Esophagus muscularis mucosa (tissue), 4 donors: ENCODE results near the gene ATP4B. TPM values are rescaled to one million over a fixed set of nuclear protein-coding genes. Genes with fewer than 3 reads are reported as not detected.

Experiments used
- DNase-seq: peaks from one replicate; pipeline ENCODE4 v3.0.0-alpha.2; 2017; ENCODE audit errors: extremely low spot score
- H3K27ac ChIP-seq, 4 donors: fragments of 200-600 bp; sonication (generic); replicated peaks in 1 of 4; 1 replicate in 3 of 4; 2 replicates in 1 of 4; pipeline ENCODE4 v1.5.1; 2016 to 2019; ENCODE audit warnings: mild to moderate bottlenecking in 1 of 4
- H3K27me3 ChIP-seq, 4 donors: fragments of 200-600 bp; sonication (generic); one replicate each; pipeline versions ENCODE4 v1.5.1 to v1.6.0; 2016 to 2019
- H3K36me3 ChIP-seq, 4 donors: fragments of 200-600 bp; sonication (generic); one replicate each; pipeline ENCODE4 v1.5.1; 2016 to 2019
- H3K4me1 ChIP-seq, 4 donors: fragments of 200-600 bp; sonication (generic); one replicate each; pipeline ENCODE4 v1.5.1; 2016 to 2019
- H3K4me3 ChIP-seq, 4 donors: fragments of 200-600 bp; sonication (generic); 1 replicate in 2 of 4; 2 replicates in 2 of 4; pipeline ENCODE4 v1.5.1; 2016 to 2019; ENCODE audit warnings: mild to moderate bottlenecking in 4 of 4, moderate library complexity in 1 of 4
- H3K9me3 ChIP-seq, 4 donors: fragments of 200-600 bp; sonication (generic); 1 replicate in 3 of 4; 2 replicates in 1 of 4; pipeline ENCODE4 v1.5.1; 2016 to 2019
- EP300 ChIP-seq: sonication (generic); formaldehyde crosslinking; IDR thresholded peaks from one replicate; pipeline ENCODE4 v1.6.1; 2017; ENCODE audit warnings: antibody characterized with exemption
- POLR2A ChIP-seq: fragments of 450-650 bp; IDR thresholded peaks from one replicate; pipeline ENCODE4 v1.6.1; 2017; ENCODE audit warnings: antibody characterized with exemption, moderate library complexity, mild to moderate bottlenecking, low read depth
- POLR2AphosphoS5 ChIP-seq, 2 donors: sonication (generic); formaldehyde crosslinking; IDR thresholded peaks; one replicate each; pipeline ENCODE4 v1.6.1; 2017; ENCODE audit warnings: antibody characterized with exemption in 2 of 2
- WGBS: methylation state at CpG from one replicate; pipeline ENCODE4 v1.1.5; 2018; 5-methylcytosine and 5-hydroxymethylcytosine counted together
- intact Hi-C: fragments of 100-400 bp; cut with DNase I; formaldehyde crosslinking; loops from one replicate; pipeline ENCODE4 v1.15.1; 2023
- total RNA-seq, 4 donors: library from RNA; depleted of rRNA; stranded (reverse); fragments of >200 nt; gene quantifications; one replicate each; pipeline versions ENCODE4 v1.1.0 to v1.2.1, GENCODE V29; 2016
- TF ChIP-seq, protein P1 (sequence below), 3 experiments: fragments of 200-600 bp in 2 of 3; fragments of 450-650 bp in 1 of 3; sonication (generic) in 2 of 3; IDR thresholded peaks; one replicate each; pipeline ENCODE4 v1.5.1; 2017 to 2019; ENCODE audit warnings: antibody characterized with exemption in 3 of 3, mild to moderate bottlenecking in 2 of 3, moderate library complexity in 1 of 3

The ATP4B gene
- total RNA-seq = not detected

DNA sequence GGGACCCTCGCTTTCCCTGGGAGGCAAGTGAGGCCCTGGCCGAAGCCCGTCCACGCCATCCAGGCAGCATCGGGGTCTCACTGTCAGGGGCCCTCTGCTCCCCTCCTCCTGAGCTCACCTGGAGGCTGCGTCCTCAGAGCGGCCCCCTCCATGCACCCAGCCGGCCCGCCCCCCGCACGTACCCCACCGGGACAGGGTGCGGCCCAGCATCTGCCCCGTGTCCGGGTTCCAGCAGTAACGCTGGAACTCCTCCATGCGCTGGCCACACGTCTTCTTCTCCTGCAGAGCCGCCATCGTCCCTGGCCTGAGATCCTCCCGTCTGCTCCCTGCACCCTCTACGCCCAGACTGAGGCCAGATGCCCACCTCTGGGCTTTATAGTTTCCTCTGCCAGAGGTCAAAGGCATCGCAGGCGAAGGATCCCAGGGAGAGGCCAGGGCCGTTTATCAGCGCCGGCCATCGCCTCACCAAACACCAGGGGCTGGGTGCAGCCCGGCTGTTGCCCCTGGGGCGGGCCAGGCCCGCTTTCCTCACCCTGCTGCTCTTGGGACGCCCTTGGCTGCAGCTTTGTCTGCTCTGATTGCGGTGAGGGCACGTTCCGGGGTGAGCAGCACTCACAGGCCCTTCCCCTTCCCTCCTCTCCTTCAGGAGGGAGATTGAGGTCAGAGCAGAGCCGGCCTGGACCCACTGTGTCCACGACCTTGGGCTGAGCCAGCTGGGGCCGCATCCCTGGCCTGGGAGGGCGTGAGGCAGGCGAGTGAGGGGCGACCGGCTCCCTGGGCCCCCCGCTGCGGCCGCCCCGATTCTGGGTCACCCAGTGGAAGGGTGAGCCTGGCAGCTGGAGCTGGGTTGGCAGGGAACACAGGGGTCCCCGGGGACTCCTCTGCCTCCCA, at the start of gene ATP4B:
ATP4B (minus strand) TSS at position 348 of the 891 bp plus-strand sequence; CDS start at position 294, 54 bp downstream.
- 91% methylated on average over 29 of the region's 47 CpGs for WGBS
- intact Hi-C loops = no loop called here
- no peak for DNase-seq

DNA sequence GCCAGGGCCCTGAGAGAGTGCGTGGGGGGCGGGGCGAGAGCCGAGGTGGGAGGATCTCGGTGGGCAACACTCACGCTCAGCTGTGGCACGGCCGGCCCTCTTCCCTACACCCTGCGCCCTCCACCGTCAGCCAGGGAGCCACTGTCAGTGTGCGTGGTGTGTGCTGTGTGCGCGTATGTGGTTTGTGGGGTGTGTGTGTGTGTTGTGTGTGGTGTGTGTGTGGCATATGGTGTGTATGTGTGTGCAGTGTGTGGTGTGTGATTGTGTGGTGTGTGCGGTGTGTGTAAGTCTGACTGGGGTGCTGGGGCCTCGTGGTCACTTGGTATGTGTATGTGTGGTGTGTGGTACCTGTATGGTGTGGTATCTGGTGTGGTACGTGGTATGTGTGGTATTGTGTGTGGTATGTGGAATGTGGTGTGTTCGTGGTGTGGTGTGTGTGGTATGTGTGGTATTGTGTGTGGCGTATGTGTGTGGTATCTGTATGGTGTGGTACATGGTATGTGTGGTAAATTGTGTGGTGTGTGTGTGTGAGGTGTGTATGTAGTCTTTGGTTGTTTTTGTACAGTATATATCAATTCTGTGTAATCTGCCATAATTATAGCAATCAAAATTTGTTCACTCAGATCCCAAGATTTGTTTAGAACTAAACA, 14.1 kb upstream of the ATP4B start:
- Histone ChIP-seq H3K27me3 (no peaks in the 10 kb centered on the region), H3K27ac (no peak overlapping the region), H3K9me3 (no peaks in the 10 kb centered on the region), H3K4me3 (no peak overlapping the region), H3K36me3 (no peaks in the 10 kb centered on the region), H3K4me1 (no peaks in the 10 kb centered on the region)
- no peak for DNase-seq
- TF ChIP-seq EP300 = no peak
- no peak for TF ChIP-seq POLR2A
- TF ChIP-seq, protein P1, sequence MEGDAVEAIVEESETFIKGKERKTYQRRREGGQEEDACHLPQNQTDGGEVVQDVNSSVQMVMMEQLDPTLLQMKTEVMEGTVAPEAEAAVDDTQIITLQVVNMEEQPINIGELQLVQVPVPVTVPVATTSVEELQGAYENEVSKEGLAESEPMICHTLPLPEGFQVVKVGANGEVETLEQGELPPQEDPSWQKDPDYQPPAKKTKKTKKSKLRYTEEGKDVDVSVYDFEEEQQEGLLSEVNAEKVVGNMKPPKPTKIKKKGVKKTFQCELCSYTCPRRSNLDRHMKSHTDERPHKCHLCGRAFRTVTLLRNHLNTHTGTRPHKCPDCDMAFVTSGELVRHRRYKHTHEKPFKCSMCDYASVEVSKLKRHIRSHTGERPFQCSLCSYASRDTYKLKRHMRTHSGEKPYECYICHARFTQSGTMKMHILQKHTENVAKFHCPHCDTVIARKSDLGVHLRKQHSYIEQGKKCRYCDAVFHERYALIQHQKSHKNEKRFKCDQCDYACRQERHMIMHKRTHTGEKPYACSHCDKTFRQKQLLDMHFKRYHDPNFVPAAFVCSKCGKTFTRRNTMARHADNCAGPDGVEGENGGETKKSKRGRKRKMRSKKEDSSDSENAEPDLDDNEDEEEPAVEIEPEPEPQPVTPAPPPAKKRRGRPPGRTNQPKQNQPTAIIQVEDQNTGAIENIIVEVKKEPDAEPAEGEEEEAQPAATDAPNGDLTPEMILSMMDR (IDR thresholded peaks at IDR 0.05) = no peak
- no peak for TF ChIP-seq POLR2AphosphoS5 (IDR thresholded peaks at IDR 0.05)
- 87% methylated on average over 18 of the region's 18 CpGs for WGBS
- intact Hi-C loops = no loop called here

More for the DNA sequence above, at the start of gene ATP4B:
- H3K36me3 ChIP-seq = no peaks in the 10 kb centered on the region
- H3K4me3 ChIP-seq = no peak within 1 kb of the TSS
- no peaks in the 10 kb centered on the region for H3K4me1 ChIP-seq
- TF ChIP-seq POLR2A (no peak), POLR2AphosphoS5 (IDR thresholded peaks at IDR 0.05) (no peak), EP300 (no peak)
- TF ChIP-seq, protein P1 (IDR thresholded peaks at IDR 0.05) = no peak
- peaks cover 0 to 18% (median 4%) of the 10 kb centered on the region in 4 donors for H3K9me3 ChIP-seq
- peaks cover 0 to 4% (median 0%) of the 10 kb centered on the region in 4 donors for H3K27me3 ChIP-seq
- no peak within 1 kb of the TSS for H3K27ac ChIP-seq

DNA sequence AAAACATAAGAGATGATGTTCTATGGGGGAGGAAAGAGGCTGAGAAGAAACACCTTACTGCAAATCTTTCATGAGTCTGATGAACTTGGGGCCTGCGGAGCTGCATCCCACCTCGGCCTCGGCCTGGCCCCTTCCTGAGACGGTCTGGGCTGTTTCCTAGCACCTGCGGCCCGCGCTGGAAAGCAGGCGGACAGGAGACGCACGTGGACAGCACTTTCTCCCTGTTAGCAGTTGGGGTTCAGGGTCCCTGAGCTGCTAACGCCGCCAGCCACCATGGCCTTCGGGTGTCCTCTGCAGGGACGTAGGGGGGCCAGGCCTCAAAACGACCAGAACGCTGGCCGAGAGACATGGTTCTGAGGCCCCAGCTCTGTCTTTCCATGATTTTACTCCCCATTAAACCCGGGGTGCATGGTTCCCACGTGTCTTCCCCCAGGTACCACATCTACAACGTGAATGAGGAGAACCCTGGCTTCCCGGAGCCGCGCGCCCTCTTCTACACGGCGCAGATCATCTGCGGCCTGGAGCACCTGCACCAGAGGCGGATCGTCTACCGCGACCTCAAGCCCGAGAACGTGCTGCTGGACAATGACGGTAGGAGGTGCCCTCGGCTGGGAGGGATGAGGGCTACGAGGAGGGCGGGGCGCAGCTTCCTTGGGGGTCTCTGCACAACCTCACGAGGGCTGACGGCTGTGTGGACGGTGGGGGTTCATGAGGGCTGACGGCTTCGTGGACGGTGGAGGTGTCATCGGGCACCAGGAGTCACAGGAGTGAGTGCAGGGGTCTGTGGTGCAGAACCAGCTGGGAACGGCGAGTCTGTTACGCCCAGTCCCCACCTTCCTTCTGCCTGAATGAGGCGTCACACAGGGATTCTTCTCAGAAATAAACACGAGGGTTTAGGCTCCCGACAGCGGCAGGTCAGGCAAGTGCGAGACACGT, 13.3 kb upstream of the ATP4B start:
- no peak for DNase-seq
- no peak overlapping the region for H3K4me3 ChIP-seq
- no peaks in the 10 kb centered on the region for H3K27me3 ChIP-seq
- intact Hi-C loops = no loop called here
- H3K27ac ChIP-seq = no peak overlapping the region
- no peaks in the 10 kb centered on the region for H3K4me1 ChIP-seq
- TF ChIP-seq EP300 = no peak
- TF ChIP-seq, protein P1 (IDR thresholded peaks at IDR 0.05) = no peak
- no peak for TF ChIP-seq POLR2AphosphoS5 (IDR thresholded peaks at IDR 0.05)
- no peak for TF ChIP-seq POLR2A
- H3K9me3 ChIP-seq = no peaks in the 10 kb centered on the region
- no peaks in the 10 kb centered on the region for H3K36me3 ChIP-seq
- WGBS = 91% methylated on average over 46 of the region's 54 CpGs

DNA sequence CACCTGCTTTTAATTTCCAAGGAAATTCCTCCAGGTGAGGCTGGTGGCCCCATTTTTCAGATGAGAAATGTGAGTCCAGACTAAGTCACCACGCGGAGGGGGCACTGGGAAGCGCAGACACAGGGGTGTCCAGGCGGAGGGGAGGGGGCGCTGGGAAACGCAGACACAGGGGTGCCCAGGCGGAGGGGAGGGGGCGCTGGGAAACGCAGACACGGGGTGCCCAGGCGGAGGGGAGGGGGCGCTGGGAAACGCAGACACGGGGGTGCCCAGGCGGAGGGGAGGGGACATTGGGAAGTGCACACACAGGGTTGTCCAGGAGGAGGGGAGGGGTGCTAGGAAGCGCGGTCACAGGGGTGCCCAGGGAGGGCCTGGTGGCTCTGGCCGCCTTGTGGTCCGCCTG, 12.5 kb upstream of the ATP4B start:
- Histone ChIP-seq H3K27ac (no peak overlapping the region), H3K4me3 (no peak overlapping the region), H3K36me3 (no peaks in the 10 kb centered on the region), H3K9me3 (no peaks in the 10 kb centered on the region), H3K27me3 (no peaks in the 10 kb centered on the region), H3K4me1 (no peaks in the 10 kb centered on the region)
- TF ChIP-seq POLR2AphosphoS5 (IDR thresholded peaks at IDR 0.05) (no peak), EP300 (no peak), POLR2A (no peak)
- TF ChIP-seq, protein P1 (IDR thresholded peaks at IDR 0.05) = no peak
- DNase-seq = no peak
- 92% methylated on average over 19 of the region's 19 CpGs for WGBS
- intact Hi-C loops = no loop called here
